T-helper 17 cell (primary cell): ENCODE measurements around the gene ASMT. TPM values are rescaled to one million over a fixed set of nuclear protein-coding genes. Genes with fewer than 3 reads are reported as not detected.
"Not testable (repeated sequence)": the region's sequence is repeated elsewhere in the genome, so short reads cannot be mapped to it uniquely, and the experiment has no call there.

Source experiments
- ATAC-seq: fragments of 150-1000 bp; cut with Tn5 transposase; 2 replicates; pipeline ENCODE4 v1.10.0; 2021; ENCODE audit warnings: mild to moderate bottlenecking, moderate library complexity
- DNase-seq, 3 donors: peaks; one replicate each; pipeline versions ENCODE4 v3.0.0 to v3.0.0-alpha.2; 2020 to 2021
- H3K9me3 ChIP-seq: one replicate; pipeline ENCODE4 v1.7.0; 2013; ENCODE audit warnings: low read length, mild to moderate bottlenecking; ENCODE audit not compliant: control insufficient read depth, poor library complexity, severe bottlenecking
- H3K27ac Mint-ChIP-seq: one replicate; pipeline ENCODE4 v1.8.0; 2022; ENCODE audit warnings: mild to moderate bottlenecking, moderate library complexity, mixed read lengths
- H3K27me3 Mint-ChIP-seq: one replicate; pipeline ENCODE4 v1.8.0; 2022; ENCODE audit warnings: mixed read lengths
- H3K36me3 Mint-ChIP-seq: one replicate; pipeline ENCODE4 v1.8.0; 2022; ENCODE audit warnings: low read depth, mixed read lengths
- H3K4me1 Mint-ChIP-seq: one replicate; pipeline ENCODE4 v1.8.0; 2022; ENCODE audit warnings: mild to moderate bottlenecking, mixed read lengths
- H3K4me3 Mint-ChIP-seq: one replicate; pipeline ENCODE4 v1.8.0; 2022; ENCODE audit warnings: mild to moderate bottlenecking, moderate library complexity, mixed read lengths
- total RNA-seq, 4 donors: library from RNA in 2 of 4; stranded (reverse) in 2 of 4; gene quantifications; one replicate each; pipeline ENCODE4 v1.2.3 and lab custom pipeline; 2022 to 2026

ASMT gene
- total RNA-seq, 2 donors from 2014 or later, result 0.52 to 0.57 TPM

GRCh38 chrX:1601051-1601767 is 13.7 kb upstream of the ASMT start:
- peaks cover 15% of the 10 kb centered on the region for H3K4me1 Mint-ChIP-seq
- no peak for ATAC-seq
- H3K4me3 Mint-ChIP-seq, result no peak overlapping the region
- no peak for DNase-seq
- peaks cover 7% of the 10 kb centered on the region for H3K36me3 Mint-ChIP-seq
- peaks cover 2% of the 10 kb centered on the region for H3K9me3 ChIP-seq
- H3K27ac Mint-ChIP-seq, result no peak overlapping the region
- no peaks in the 10 kb centered on the region for H3K27me3 Mint-ChIP-seq

GRCh38 chrX:1601768-1602085 is 13.1 kb upstream of the ASMT start:
- Mint-ChIP-seq H3K36me3 (peaks cover 7% of the 10 kb centered on the region), H3K4me1 (peaks cover 15% of the 10 kb centered on the region), H3K27me3 (no peaks in the 10 kb centered on the region), H3K27ac (no peak overlapping the region), H3K4me3 (no peak overlapping the region)
- DNase-seq (no peak), ATAC-seq (no peak)
- H3K9me3 ChIP-seq, result peaks cover 2% of the 10 kb centered on the region

GRCh38 chrX:1602299-1602698 is 12.6 kb upstream of the ASMT start:
- no peak overlapping the region for H3K27ac Mint-ChIP-seq
- H3K27me3 Mint-ChIP-seq, result no peaks in the 10 kb centered on the region
- H3K4me3 Mint-ChIP-seq, result no peak overlapping the region
- no peak for ATAC-seq
- peaks cover 2% of the 10 kb centered on the region for H3K9me3 ChIP-seq
- H3K36me3 Mint-ChIP-seq, result peaks cover 7% of the 10 kb centered on the region
- H3K4me1 Mint-ChIP-seq, result peaks cover 15% of the 10 kb centered on the region
- DNase-seq, result no peak

- no peak for ATAC-seq
These were observed 8.4 kb upstream of the ASMT start for GRCh38 chrX:1606496-1606895.

GRCh38 chrX:1609311-1609710 is 5.5 kb upstream of the ASMT start:
- no peak for ATAC-seq
- H3K36me3 Mint-ChIP-seq, result peaks cover under 1% of the 10 kb centered on the region
- no peaks in the 10 kb centered on the region for H3K27me3 Mint-ChIP-seq
- H3K4me1 Mint-ChIP-seq, result peaks cover 8% of the 10 kb centered on the region
- no peaks in the 10 kb centered on the region for H3K9me3 ChIP-seq
- H3K27ac Mint-ChIP-seq, result no peak overlapping the region
- no peak for DNase-seq
- peak overlapping the region; percentile 43 for H3K4me3 Mint-ChIP-seq

More at GRCh38 chrX:1606496-1606895, 8.4 kb upstream of the ASMT start:
- Mint-ChIP-seq H3K36me3 (peaks cover 7% of the 10 kb centered on the region), H3K4me3 (no peak overlapping the region), H3K4me1 (peaks cover 10% of the 10 kb centered on the region), H3K27me3 (no peaks in the 10 kb centered on the region), H3K27ac (no peak overlapping the region)
- no peak for DNase-seq
- peaks cover 2% of the 10 kb centered on the region for H3K9me3 ChIP-seq

- H3K4me1 Mint-ChIP-seq, result peaks cover 8% of the 10 kb centered on the region
- no peaks in the 10 kb centered on the region for H3K9me3 ChIP-seq
- H3K36me3 Mint-ChIP-seq, result no peaks in the 10 kb centered on the region
- ATAC-seq (no peak), DNase-seq (no peak)
- peak overlapping the region; percentile 43 for H3K4me3 Mint-ChIP-seq
- no peak overlapping the region for H3K27ac Mint-ChIP-seq
- no peaks in the 10 kb centered on the region for H3K27me3 Mint-ChIP-seq
These were observed 5.1 kb upstream of the ASMT start for GRCh38 chrX:1609762-1610161.

GRCh38 chrX:1610166-1610565 is 4.7 kb upstream of the ASMT start:
- DNase-seq (no peak), ATAC-seq (no peak)
- Mint-ChIP-seq H3K27me3 (no peaks in the 10 kb centered on the region), H3K27ac (no peak overlapping the region), H3K4me1 (peaks cover 8% of the 10 kb centered on the region), H3K4me3 (no peak overlapping the region), H3K36me3 (no peaks in the 10 kb centered on the region)
- H3K9me3 ChIP-seq, result no peaks in the 10 kb centered on the region

- Mint-ChIP-seq H3K4me3 (no peak overlapping the region), H3K27me3 (no peaks in the 10 kb centered on the region), H3K36me3 (no peaks in the 10 kb centered on the region), H3K4me1 (peaks cover 5% of the 10 kb centered on the region), H3K27ac (no peak overlapping the region)
- no peaks in the 10 kb centered on the region for H3K9me3 ChIP-seq
- DNase-seq, result no peak
- ATAC-seq, result no peak
These were observed 4.1 kb upstream of the ASMT start for GRCh38 chrX:1610736-1611135.

- H3K36me3 Mint-ChIP-seq, result no peaks in the 10 kb centered on the region
- DNase-seq (no peak), ATAC-seq (no peak)
- no peaks in the 10 kb centered on the region for H3K27me3 Mint-ChIP-seq
- no peak overlapping the region for H3K27ac Mint-ChIP-seq
- H3K9me3 ChIP-seq, result no peaks in the 10 kb centered on the region
- peaks cover 5% of the 10 kb centered on the region for H3K4me1 Mint-ChIP-seq
- H3K4me3 Mint-ChIP-seq, result no peak overlapping the region
These were observed 2.1 kb upstream of the ASMT start for GRCh38 chrX:1612641-1613286.

GRCh38 chrX:1618689-1619088 is 3.8 kb downstream of the ASMT start:
- no peaks in the 10 kb centered on the region for H3K9me3 ChIP-seq
- Mint-ChIP-seq H3K36me3 (no peaks in the 10 kb centered on the region), H3K27me3 (no peaks in the 10 kb centered on the region), H3K27ac (no peak overlapping the region), H3K4me1 (peaks cover 6% of the 10 kb centered on the region), H3K4me3 (peak overlapping the region; percentile 47)
- DNase-seq (no peak), ATAC-seq (no peak)

GRCh38 chrX:1623691-1624090 is 8.8 kb downstream of the ASMT start:
- H3K27ac Mint-ChIP-seq, result no peak overlapping the region
- DNase-seq (no peak), ATAC-seq (no peak)
- no peaks in the 10 kb centered on the region for H3K36me3 Mint-ChIP-seq
- no peaks in the 10 kb centered on the region for H3K9me3 ChIP-seq
- peaks cover 8% of the 10 kb centered on the region for H3K4me1 Mint-ChIP-seq
- no peaks in the 10 kb centered on the region for H3K27me3 Mint-ChIP-seq
- no peak overlapping the region for H3K4me3 Mint-ChIP-seq

- not testable (repeated sequence) for H3K4me3 Mint-ChIP-seq
These were observed 9.4 kb downstream of the ASMT start for GRCh38 chrX:1624158-1624860.

GRCh38 chrX:1624861-1625215 is 10.0 kb downstream of the ASMT start:
- not testable (repeated sequence) for H3K4me1 Mint-ChIP-seq, ATAC-seq, H3K27me3 Mint-ChIP-seq, H3K36me3 Mint-ChIP-seq, DNase-seq, H3K4me3 Mint-ChIP-seq, H3K27ac Mint-ChIP-seq, H3K9me3 ChIP-seq

More at GRCh38 chrX:1624158-1624860, 9.4 kb downstream of the ASMT start:
- H3K4me1 Mint-ChIP-seq, H3K27me3 Mint-ChIP-seq, H3K9me3 ChIP-seq, ATAC-seq, H3K36me3 Mint-ChIP-seq, DNase-seq, H3K27ac Mint-ChIP-seq: not testable (repeated sequence)
